HG02588 (cell line): ENCODE data around the gene SLC39A8.

Experiments
- ATAC-seq: cut with Tn5 transposase; IDR thresholded peaks from one replicate; pipeline ENCODE4 v1.9.1; 2021; ENCODE audit warnings: mild to moderate bottlenecking, moderate library complexity; ENCODE audit not compliant: unreplicated experiment

The SLC39A8 gene

DNA sequence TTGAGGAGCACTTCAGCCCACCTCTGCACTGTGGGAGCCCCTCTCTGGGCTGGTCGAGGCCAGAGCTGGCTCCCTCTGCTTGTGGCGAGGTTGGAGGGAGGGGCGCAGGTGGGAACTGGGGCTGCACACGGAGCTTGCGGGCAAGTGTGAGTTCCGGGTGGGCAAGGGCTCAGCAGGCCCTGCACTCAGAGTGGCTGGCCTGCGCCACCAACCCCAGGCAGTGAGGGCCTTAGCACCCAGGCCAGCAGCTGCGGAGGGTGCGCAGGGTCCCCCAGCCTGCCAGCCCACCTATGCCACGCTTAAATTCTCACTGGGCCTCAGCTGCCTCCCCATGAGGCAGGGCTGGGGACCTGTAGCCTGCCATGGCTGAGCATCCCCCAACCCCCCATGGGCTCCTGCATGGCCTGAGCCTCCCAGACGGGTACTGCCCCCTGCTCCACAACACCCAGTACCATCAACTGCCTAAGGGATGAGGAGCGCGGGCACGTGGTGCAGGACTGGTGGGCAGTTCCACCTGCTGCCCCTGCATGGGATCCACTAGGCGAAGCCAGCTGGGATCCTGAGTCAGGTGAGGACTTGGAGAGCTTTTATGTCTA, 110.9 kb downstream of the SLC39A8 start:
- no peak for ATAC-seq

GRCh38 chr4:102230194-102230593, 115.1 kb downstream of the SLC39A8 start:
- no peak for ATAC-seq

DNA sequence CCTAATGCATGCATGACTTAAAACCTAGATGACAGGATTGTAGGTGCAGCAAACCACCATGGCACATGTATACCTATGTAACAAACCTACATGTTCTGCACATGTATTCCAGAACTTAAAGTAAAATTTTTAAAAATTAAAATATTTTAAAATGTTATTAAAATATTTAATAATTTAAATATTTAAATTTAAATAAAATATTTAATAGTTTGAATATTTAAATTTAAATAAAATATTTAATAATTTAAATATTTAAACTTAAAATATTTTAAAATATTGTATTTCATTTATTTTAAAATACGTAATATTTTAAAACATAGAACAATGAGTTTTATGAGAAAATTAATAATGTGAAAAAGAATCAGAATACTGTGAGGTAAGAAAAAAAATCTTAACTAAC, 117.9 kb downstream of the SLC39A8 start:
- no peak for ATAC-seq

GRCh38 chr4:102223461-102223860, 121.8 kb downstream of the SLC39A8 start:
- no peak for ATAC-seq

- no peak for ATAC-seq
Observed at GRCh38 chr4:102222838-102223409, 122.4 kb downstream of the SLC39A8 start.

- ATAC-seq, result no peak
Observed at GRCh38 chr4:102219129-102219528, 126.2 kb downstream of the SLC39A8 start.

DNA sequence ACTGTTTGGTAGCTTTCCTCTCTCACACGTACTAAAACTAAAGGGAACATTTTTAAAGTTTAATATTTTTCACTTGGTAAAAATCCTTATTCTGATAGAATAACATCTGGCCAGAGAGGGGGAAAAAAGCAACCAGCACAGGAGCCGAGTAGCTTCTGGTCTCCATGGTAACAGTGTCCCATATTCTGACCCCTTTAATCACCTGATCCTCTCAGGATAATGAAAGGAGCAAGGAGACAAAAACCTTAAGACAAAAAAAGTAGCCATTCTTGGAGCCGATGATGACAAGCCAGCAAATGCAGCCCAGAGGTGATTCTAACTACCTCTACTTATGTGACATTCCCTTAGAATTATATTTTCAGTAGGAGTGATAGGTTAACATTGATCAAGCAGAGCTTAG, 126.6 kb downstream of the SLC39A8 start:
- ATAC-seq, result no peak

DNA sequence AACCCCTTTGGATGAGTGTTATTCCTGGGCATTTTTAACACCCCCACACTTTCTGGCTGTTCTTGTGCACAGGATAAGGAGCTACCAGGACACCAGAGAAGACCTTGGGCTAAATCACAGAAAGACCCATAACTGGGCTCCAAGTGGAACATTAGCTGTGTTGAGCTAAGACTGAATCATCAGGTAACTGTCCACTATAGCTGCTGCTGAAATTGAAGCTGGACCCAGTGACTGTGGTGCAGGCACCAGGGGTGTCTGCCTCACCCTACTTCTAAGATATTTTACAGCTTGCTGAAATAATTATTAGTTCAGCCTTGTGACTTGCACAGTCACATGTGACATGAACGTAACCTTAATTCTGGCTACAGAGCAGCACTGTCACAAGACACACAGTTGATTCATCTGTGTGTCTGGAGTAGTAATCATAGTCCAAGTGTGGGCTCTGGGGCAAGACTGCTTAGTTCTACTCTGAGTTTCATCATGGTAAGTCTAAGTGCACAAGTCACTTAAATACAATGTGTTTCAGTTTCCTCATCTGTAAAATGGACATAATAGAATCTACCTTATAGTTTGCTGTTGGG, 127.4 kb downstream of the SLC39A8 start:
- no peak for ATAC-seq

DNA sequence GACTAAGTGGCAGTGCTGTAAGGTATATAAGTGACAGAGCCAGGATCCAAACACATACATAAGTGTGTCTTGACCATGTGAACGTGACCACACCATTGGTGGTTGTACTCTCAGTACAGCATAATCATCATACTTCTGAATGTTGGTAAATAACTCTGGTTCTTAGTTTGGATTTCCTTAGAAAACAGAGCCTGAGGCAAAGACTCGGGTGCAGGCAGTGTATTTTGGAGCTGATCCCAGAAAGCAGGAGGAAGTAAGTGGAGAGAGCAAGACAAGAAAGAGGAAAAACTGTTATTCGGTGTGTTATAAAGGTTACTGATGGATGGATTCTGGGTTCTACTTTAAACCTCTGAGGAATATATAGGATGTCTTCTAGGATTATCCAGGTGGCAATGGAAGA, 127.9 kb downstream of the SLC39A8 start:
- no peak for ATAC-seq

GRCh38 chr4:102216666-102217065, 128.6 kb downstream of the SLC39A8 start:
- no peak for ATAC-seq

GRCh38 chr4:102213031-102213430, 132.3 kb downstream of the SLC39A8 start:
- no peak for ATAC-seq
